Endothelial cell of umbilical vein (primary cell): ENCODE results near the gene PRKCB. TPM values are rescaled to one million over a fixed set of nuclear protein-coding genes. Genes with fewer than 3 reads are reported as not detected.

Experiments used
- BruUV-seq: library from RNA; stranded (reverse); fragments of 400-500 nt; replicated peaks from 2 replicates; lab custom pipeline; 2021; lab: Mats Ljungman, UMichigan
- CTCF ChIA-PET: fragments of 300-600, 350-600 bp; sonication (Branson Sonifier 250); formaldehyde crosslinking; loops from one replicate; lab custom pipeline; 2021; ENCODE audit warnings: antibody characterized with exemption, inconsistent platforms; lab: Charles Lee
- POLR2A ChIA-PET: fragments of 300-600, 350-600 bp; sonication (Branson Sonifier 250); formaldehyde crosslinking; loops from one replicate; lab custom pipeline; 2021; ENCODE audit warnings: antibody characterized with exemption, inconsistent platforms; lab: Charles Lee
- DNase-seq: peaks from one replicate; pipeline ENCODE4 v3.0.0-alpha.2; 2011; ENCODE audit warnings: low read depth, low spot score
- FAIRE-seq: peaks from 2 replicates; lab custom pipeline; 2011; peaks lifted over from hg19 to GRCh38; lab: Jason Lieb, UNC
- H2AFZ ChIP-seq: 2 replicates; pipeline ENCODE4 v1.6.0; 2012; ENCODE audit warnings: low read depth, low read length, control low read depth, inconsistent platforms
- H3K27ac ChIP-seq: 2 replicates; pipeline ENCODE4 v1.5.1; 2011; ENCODE audit warnings: low read depth, mild to moderate bottlenecking, control low read depth, low read length, moderate library complexity; ENCODE audit not compliant: insufficient read depth
- H3K27me3 ChIP-seq, 2 experiments: 2 replicates each; pipeline versions ENCODE4 v1.6.0 to v1.6.1; 2011; ENCODE audit warnings: low read length in 2 of 2, mixed read lengths in 1 of 2; ENCODE audit not compliant: control insufficient read depth in 2 of 2, insufficient read depth in 2 of 2
- H3K36me3 ChIP-seq, 2 experiments: 2 replicates in 1 of 2; 3 replicates in 1 of 2; pipeline ENCODE4 v1.5.1; 2011; ENCODE audit warnings: low read length in 2 of 2, mild to moderate bottlenecking in 1 of 2, moderate library complexity in 1 of 2; ENCODE audit not compliant: control insufficient read depth in 2 of 2, insufficient read depth in 2 of 2; ENCODE audit errors: extremely low read depth in 1 of 2
- H3K4me1 ChIP-seq: 3 replicates; pipeline ENCODE4 v1.5.1; 2011; ENCODE audit warnings: mild to moderate bottlenecking, low read length; ENCODE audit not compliant: control insufficient read depth, insufficient read depth; ENCODE audit errors: extremely low read depth
- H3K4me2 ChIP-seq: 2 replicates; pipeline ENCODE4 v1.6.1; 2011; ENCODE audit warnings: low read length, control low read depth, mixed read lengths; ENCODE audit not compliant: insufficient read depth
- H3K4me3 ChIP-seq, 3 experiments: fragments of 200-600 bp in 1 of 3; sonication (generic), shearing (Covaris generic) in 1 of 3; replicated peaks in 1 of 3; 2 replicates each; pipeline ENCODE4 v1.5.1; 2011 to 2016; ENCODE audit warnings: control low read depth in 3 of 3, low read length in 3 of 3, mild to moderate bottlenecking in 2 of 3, inconsistent platforms in 1 of 3, low read depth in 1 of 3, moderate library complexity in 1 of 3; ENCODE audit not compliant: insufficient read depth in 1 of 3
- H3K79me2 ChIP-seq: 2 replicates; pipeline ENCODE4 v1.6.0; 2012; ENCODE audit warnings: low read length, inconsistent platforms; ENCODE audit not compliant: control insufficient read depth, insufficient read depth
- H3K9ac ChIP-seq: replicated peaks from 2 replicates; pipeline ENCODE3; 2011; ENCODE audit warnings: low read length, control low read depth; ENCODE audit not compliant: insufficient read depth; ENCODE audit errors: extremely low read depth
- H3K9me1 ChIP-seq: replicated peaks from 3 replicates; pipeline ENCODE4 v1.6.0; 2011; ENCODE audit warnings: mild to moderate bottlenecking, low read length; ENCODE audit not compliant: control insufficient read depth, insufficient read depth; ENCODE audit errors: extremely low read depth
- H3K9me3 ChIP-seq: replicated peaks from 2 replicates; pipeline ENCODE4 v1.5.1; 2012; ENCODE audit warnings: low read length, inconsistent platforms; ENCODE audit not compliant: control insufficient read depth, insufficient read depth
- H4K20me1 ChIP-seq: replicated peaks from 2 replicates; pipeline ENCODE3; 2011; ENCODE audit warnings: mild to moderate bottlenecking, low read length; ENCODE audit not compliant: control insufficient read depth, insufficient read depth; ENCODE audit errors: extremely low read depth
- CTCF ChIP-seq, 2 donors: IDR thresholded peaks; 1 replicate in 1 of 2; 2 replicates in 1 of 2; pipeline ENCODE4 v1.5.1; 2011; ENCODE audit warnings: low read length in 2 of 2, mild to moderate bottlenecking in 2 of 2, moderate library complexity in 2 of 2, control low read depth in 1 of 2, inconsistent platforms in 1 of 2, low read depth in 1 of 2; ENCODE audit not compliant: insufficient read depth in 1 of 2; ENCODE audit errors: extremely low read depth in 1 of 2
- EZH2 ChIP-seq: IDR thresholded peaks from 2 replicates; pipeline ENCODE4 v1.6.1; 2012; ENCODE audit warnings: borderline replicate concordance, low read depth, mild to moderate bottlenecking, moderate library complexity, low read length, inconsistent platforms; ENCODE audit not compliant: severe bottlenecking
- FOS ChIP-seq: IDR thresholded peaks from 2 replicates; pipeline ENCODE4 v1.6.1; 2011; ENCODE audit warnings: mild to moderate bottlenecking, low read length, moderate library complexity, borderline replicate concordance; ENCODE audit not compliant: insufficient read depth
- GATA2 ChIP-seq: IDR thresholded peaks from 2 replicates; pipeline ENCODE4 v1.7.0; 2011; ENCODE audit warnings: low read depth, mild to moderate bottlenecking, moderate library complexity, mixed read lengths, low read length; ENCODE audit not compliant: insufficient read length, insufficient read depth
- JUN ChIP-seq: IDR thresholded peaks from 2 replicates; pipeline ENCODE4 v1.6.1; 2011; ENCODE audit warnings: borderline replicate concordance, low read depth; ENCODE audit not compliant: insufficient read length, insufficient read depth
- MYC ChIP-seq: IDR thresholded peaks from one replicate; pipeline ENCODE4 v1.6.1; 2011; ENCODE audit warnings: mild to moderate bottlenecking, low read depth, low read length
- POLR2A ChIP-seq: IDR thresholded peaks from 2 replicates; pipeline ENCODE4 v1.6.1; 2012; ENCODE audit warnings: low read depth, mild to moderate bottlenecking, control low read depth, low read length
- POLR2AphosphoS5 ChIP-seq: IDR thresholded peaks from 2 replicates; pipeline ENCODE4 v1.6.1; 2012; ENCODE audit warnings: low read depth, mild to moderate bottlenecking, control low read depth, low read length, moderate library complexity; ENCODE audit not compliant: insufficient read depth
- dilution Hi-C: fragments of 300-500 bp; cut with MboI; formaldehyde crosslinking; loops from one replicate; pipeline ENCODE4 v1.15.0; 2019; ENCODE audit warnings: low sequenced_read_pairs; ENCODE audit not compliant: extremely low pct_ligation_motif_present
- intact Hi-C: fragments of 100-400 bp; cut with micrococcal nuclease; formaldehyde crosslinking; loops from one replicate; pipeline ENCODE4 v1.10.0; 2022
- polyA plus RNA-seq, 4 experiments: library from polyadenylated mRNA; depleted of rRNA in 3 of 4; stranded (reverse) in 3 of 4; unstranded in 1 of 4; fragments of >200 nt; gene quantifications; 2 replicates each; pipeline versions ENCODE4 v1.2.1 to v1.2.3, GENCODE V29; 2011 to 2012; ENCODE audit warnings: missing spikeins in 1 of 4
- total RNA-seq: library from RNA; stranded (reverse); gene quantifications from 2 replicates; pipeline ENCODE4 v1.2.3, GENCODE V29; 2021
- TF ChIP-seq, protein P1 (sequence below): IDR thresholded peaks from 2 replicates; pipeline ENCODE4 v1.6.1; 2011; ENCODE audit not compliant: insufficient read depth, insufficient read length

Gene PRKCB
- total and polyA plus RNA-seq, 2 donors (not counting 3 experiments of a cell fraction or from before 2014, with no cell fraction given) = 0.01 TPM; not detected in 1

DNA sequence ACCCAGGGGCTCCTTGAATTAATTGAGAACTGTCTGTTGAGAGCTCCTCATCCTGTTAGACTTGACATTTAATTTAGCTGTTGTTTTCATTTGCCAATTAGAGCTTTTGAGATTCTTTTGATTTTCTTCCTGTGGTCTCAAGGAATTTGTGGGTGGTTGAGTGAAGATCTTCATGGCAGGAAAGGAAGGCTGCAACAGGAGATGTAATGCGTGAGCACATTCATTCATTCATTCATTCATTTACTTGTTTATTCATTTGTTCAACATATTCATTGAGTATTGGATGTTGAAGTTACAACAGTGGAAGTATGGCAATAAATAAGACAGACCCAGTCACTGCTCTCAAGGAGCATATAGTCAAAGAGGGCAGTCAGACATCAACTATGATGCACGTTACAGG lies 117.7 kb downstream of the PRKCB start:
- Histone ChIP-seq H2AFZ (no peak overlapping the region), H3K36me3 (no peaks in the 10 kb centered on the region), H3K9ac (no peak overlapping the region), H3K4me1 (no peaks in the 10 kb centered on the region), H3K9me1 (no peaks in the 10 kb centered on the region), H3K4me3 (no peak overlapping the region), H3K4me2 (no peak overlapping the region), H3K79me2 (no peaks in the 10 kb centered on the region), H3K27ac (no peak overlapping the region), H4K20me1 (no peaks in the 10 kb centered on the region), H3K27me3 (no peaks in the 10 kb centered on the region), H3K9me3 (no peaks in the 10 kb centered on the region)
- DNase-seq (no peak), FAIRE-seq (no peak)
- TF ChIP-seq FOS (no peak), POLR2AphosphoS5 (no peak), GATA2 (no peak), POLR2A (no peak), EZH2 (no peak), MYC (no peak), JUN (no peak), CTCF (IDR thresholded peaks at IDR 0.05; ENCODE audit: extremely low read depth in 1 of 2, insufficient read depth in 1 of 2, low read depth in 1 of 2, low read length in 2 of 2) (no peak)
- TF ChIP-seq, protein P1, sequence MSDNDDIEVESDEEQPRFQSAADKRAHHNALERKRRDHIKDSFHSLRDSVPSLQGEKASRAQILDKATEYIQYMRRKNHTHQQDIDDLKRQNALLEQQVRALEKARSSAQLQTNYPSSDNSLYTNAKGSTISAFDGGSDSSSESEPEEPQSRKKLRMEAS = no peak
- CTCF ChIA-PET = no interaction called here
- dilution Hi-C loops (no loop called here), intact Hi-C loops (no loop called here)
- POLR2A ChIA-PET = no interaction called here
- no TSS peak for BruUV-seq
